Stimulated activated CD8-positive, alpha-beta memory T cell treated with anti-CD3 and anti-CD28 coated beads, Interleukin-4, amount 100 ng/mL, for 48 hours (primary cell): ENCODE data around the gene DOCK4.

Source experiments
- DNase-seq: peaks from one replicate; pipeline ENCODE4 v3.0.0-alpha.2; 2020

Gene DOCK4

DNA sequence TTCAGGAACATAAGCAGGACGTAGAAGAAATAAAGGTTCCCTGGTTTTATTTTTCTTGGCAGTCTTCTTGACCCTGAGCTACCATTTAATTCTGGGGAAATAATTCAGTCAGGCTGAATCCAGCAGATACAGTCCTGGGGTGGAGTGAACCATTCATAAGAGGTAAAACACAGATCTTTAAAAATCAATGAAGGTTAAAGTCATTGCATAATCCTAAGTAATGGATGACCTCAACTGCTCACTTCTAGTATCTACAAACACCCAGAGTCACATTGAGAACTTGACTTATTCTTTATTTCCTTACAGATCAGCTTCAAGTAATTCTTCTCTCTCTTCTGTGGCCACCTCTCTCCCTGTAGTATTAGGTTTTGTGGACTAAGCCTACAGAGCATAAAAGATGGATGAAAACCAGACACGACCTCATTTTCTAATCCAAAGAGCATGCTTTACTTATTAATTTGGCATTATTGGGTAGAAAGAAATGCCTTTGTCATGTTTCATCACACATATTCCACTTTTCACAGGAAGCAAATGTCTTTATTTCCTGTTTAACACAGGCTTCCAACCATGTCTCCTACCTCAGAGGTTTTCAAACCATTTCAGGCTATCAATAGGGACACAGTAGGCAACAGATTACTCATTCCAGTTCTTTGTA, 461.6 kb downstream of the DOCK4 start:
- no peak for DNase-seq

DNA sequence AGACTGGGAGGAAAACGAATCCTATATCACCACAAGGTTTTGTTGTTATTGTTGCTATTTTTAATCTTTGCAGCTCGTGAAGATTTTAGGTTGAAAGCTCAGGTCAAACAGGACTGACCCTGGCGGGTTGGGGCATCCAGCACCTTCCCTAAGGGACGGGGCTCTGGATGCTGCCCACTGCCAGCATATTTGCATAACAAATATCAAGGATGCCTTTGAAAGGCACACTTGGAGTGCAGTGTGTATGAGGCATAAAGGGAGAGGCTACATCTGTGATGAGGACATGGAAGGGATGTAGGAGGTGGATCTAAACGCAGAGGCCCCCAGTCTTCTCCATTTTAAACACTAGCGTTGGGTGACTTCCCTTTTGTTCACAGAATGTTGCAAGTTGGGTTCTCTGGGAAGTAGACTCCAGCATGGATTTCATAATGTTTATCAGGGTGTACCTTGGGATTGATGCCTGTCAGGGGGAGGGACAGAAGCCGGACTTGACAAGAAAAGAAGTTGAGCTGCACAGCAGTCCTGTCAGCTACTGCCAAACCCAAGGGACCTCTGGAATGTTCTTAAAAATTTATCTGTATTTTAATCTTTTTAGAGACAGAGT, 462.9 kb downstream of the DOCK4 start:
- no peak for DNase-seq

GRCh38 chr7:111741811-111742240, 464.4 kb downstream of the DOCK4 start:
- peak; percentile 45 for DNase-seq

GRCh38 chr7:111740942-111741341, 465.3 kb downstream of the DOCK4 start:
- DNase-seq, result no peak

GRCh38 chr7:111736552-111736874, 469.7 kb downstream of the DOCK4 start:
- DNase-seq, result no peak

DNA sequence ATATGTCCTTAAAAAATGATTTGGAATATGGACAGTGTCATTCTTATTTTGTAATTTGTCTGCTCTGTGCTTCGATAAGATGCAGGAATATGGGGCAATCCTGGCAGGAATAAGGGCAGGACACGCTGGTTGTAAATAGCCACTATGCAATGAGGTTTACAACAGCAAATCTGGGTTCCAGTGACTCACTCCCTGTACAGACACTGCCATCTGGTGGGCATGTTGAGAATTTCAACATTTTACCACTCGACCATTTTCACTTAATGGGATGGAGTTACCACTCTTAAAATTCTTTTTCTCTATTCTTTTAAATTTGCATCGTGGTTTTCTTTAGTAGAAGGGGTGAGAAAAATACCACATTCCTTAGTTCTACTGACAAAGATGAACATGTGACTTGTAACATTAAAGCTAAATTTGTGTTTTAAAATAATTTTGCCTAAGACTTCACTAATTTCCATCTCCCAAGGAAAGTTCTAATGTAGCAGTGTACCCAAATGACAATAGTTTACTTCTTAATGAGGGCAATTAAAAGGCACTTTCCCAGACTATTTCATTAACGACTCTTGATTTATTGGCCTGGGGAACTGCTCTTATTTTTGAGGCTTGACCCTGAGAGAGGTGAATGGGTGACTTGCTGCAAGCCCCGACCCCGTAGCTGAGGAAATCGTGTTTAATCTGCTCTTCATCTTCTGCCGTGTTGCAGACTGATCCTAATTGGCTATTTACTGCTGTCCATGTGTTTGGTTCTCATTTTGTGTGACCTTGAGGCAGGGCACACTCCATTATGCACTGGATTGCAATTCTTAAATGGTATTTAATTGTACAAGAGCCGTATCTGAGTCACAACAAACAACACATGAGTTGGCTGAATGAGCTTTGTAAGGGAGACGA, 470.3 kb downstream of the DOCK4 start:
- peak; percentile 68 for DNase-seq

- no peak for DNase-seq
Measured at GRCh38 chr7:111734954-111735660, 471.1 kb downstream of the DOCK4 start.

- DNase-seq, result no peak
Measured at GRCh38 chr7:111732923-111733322, 473.3 kb downstream of the DOCK4 start.

GRCh38 chr7:111730476-111731300, 475.5 kb downstream of the DOCK4 start:
- DNase-seq, result no peak

DNA sequence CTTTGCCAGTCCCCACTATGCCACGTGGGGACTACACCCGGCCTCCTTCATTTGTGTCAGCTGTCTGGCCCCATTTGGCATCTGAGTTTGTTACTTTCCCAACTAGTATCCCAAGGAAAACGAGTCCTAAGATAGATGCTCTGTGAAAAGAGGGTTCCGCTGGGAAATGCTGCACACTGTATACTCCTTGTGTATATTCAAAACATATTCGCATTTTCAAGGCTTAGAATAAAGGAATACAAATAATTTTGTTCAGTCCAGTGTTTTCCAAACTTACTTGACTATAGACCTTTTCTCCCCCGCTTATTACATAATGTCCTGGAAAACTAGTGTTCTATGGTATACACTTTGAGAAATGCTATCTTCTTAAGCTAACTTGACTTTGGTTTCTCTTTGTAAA, 476.1 kb downstream of the DOCK4 start:
- DNase-seq, result no peak

DNA sequence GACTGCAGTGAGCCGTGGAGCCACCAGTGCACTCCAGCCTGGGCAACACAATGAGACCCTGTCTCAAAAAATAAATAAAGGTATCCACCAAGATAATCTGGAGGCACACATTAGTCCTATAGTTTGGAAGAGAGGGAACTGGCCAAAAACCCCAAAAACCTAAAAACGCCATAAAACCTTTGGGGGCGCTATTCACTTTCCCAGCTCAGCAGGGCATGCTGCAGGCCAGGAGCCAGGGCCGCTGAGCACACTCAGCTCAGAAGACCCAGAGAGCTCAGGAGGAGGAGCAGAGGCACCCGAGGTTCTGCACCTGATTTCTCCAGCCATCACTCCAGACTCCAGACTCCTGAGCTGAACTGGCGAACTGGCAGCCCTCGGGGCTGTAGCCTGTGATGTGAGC, 476.7 kb downstream of the DOCK4 start:
- DNase-seq, result no peak

GRCh38 chr7:111728635-111728995, 477.6 kb downstream of the DOCK4 start:
- DNase-seq, result no peak

- DNase-seq, result no peak
Measured at GRCh38 chr7:111727905-111728634, 478.1 kb downstream of the DOCK4 start.

DNA sequence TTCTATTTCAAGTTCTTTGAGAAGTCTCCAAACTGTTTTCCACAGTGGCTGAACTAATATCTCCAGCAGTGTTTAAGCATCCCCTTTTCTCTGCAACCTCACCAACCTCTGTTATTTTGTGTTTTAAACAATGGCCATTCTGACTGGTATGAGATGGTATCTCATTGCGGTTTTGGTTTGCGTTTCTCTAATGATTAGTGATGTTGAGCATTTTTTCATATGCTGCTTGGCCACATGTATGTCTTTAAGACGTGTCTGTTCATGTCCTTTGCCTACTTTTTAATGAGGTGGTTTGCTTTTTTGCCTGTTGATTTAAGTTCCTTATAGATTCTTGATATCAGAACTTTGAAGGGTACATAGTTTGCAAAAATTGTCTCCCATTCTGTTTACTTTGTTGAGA, 487.3 kb downstream of the DOCK4 start:
- DNase-seq, result no peak

DNA sequence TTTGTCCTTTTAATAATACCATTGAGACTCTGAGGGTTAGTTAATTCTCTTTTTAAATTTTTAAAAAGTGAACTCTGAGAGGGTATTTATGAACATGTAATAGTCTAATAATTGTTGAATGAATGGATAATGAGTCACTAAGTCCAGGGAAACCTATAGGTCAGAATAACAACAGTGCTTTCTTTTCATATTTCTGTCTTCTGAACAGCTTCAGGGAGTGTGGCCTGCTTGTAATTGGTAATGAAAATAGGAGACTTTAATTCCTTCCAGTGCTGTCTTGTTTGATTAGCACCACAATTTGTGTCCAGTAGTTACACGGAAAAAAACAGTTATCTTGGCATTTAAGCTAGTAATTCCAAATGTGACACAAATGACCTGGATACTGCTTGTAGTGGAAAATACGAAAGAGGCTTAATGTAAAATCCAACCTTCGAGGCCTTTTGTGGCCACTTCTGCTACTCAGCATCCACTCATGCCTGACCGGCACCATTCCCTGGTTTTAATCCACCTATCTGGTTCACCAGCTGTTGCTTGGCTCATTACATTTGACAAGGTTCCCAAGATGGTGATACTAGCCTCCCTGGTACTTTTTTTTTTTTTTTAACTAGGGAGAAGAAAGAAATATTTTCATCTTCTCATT, 494.7 kb downstream of the DOCK4 start:
- no peak for DNase-seq

GRCh38 chr7:111710839-111711380, 495.3 kb downstream of the DOCK4 start:
- DNase-seq, result no peak

DNA sequence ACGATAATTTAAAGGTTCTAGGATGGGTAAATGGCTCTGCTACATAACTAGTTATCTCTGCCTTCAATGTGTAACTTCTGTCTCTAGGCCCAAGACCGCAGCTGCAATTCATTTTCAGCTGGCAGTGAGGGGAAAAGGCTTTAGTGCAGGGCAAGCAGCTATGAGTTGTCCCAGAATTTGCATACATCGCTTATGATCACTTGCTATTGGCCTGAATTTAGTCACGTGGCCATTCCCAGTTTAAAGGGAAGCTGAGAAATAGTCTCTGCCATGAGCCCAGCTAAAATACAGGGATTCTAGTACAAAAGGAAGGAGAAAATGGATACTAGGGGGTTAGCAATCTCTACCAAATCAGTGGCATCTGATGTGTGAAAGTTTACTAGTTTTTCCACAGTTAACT, 498.1 kb downstream of the DOCK4 start:
- no peak for DNase-seq

DNA sequence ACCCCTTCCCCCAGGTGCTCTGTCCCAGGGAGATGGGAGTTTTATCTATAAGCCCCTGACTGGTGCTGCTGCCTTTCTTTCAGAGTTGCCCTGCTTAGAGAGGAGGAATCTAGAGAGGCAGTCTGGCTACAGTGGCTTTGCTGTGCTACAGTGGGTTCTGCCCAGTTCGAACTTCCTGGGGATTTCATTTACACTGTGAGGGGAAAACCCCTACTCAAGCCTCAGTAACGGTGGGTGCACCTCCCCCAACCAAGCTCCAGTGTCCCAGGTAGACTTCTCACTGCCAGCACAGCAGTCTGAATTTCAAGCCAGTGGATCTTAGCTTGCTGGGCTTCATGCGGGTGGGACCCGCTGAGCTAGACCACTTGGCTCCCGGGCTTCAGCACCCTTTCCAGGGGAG, 500.4 kb downstream of the DOCK4 start:
- no peak for DNase-seq

DNA sequence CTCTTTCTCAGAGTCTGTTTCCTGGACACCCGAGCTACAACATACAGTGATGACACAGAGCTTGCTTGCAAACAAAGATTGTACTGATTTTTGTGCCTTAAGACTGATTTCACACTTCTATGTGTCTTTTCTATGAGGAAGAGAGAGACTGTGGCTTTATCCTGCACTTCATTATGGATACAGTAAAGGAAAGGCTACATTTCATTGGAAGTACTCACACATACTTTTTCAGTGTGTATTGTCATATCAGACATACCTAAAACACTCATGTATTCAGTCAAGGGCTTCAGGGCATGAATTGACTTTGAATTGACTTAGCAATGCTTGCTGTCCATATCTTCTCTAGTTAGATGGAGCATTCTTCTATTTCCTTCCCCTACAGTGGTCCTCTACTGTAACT, 508.4 kb downstream of the DOCK4 start:
- DNase-seq, result no peak

GRCh38 chr7:111694376-111694775, 511.8 kb downstream of the DOCK4 start:
- DNase-seq, result no peak
